GM12891 (cell line): ENCODE data around the gene FGFR2. TPM values are rescaled to one million over a fixed set of nuclear protein-coding genes. Genes with fewer than 3 reads are reported as not detected.

ENCODE experiments used
- DNase-seq: peaks from one replicate; pipeline ENCODE4 v3.0.0; 2011; ENCODE audit warnings: low spot score; ENCODE audit not compliant: insufficient read length
- FAIRE-seq: peaks from 2 replicates; lab custom pipeline; 2011; peaks lifted over from hg19 to GRCh38; lab: Jason Lieb, UNC
- PAX5 ChIP-seq: IDR thresholded peaks from 2 replicates; pipeline ENCODE4 v1.6.1; 2011; ENCODE audit warnings: low read length, moderate library complexity, mild to moderate bottlenecking; ENCODE audit not compliant: insufficient read depth, severe bottlenecking
- POLR2A ChIP-seq: IDR thresholded peaks from 2 replicates; pipeline ENCODE4 v1.6.1; 2011; ENCODE audit warnings: low read depth, low read length, control low read depth
- POLR2AphosphoS5 ChIP-seq: IDR thresholded peaks from 2 replicates; pipeline ENCODE4 v1.6.1; 2011; ENCODE audit warnings: low read depth, low read length, control low read depth
- POU2F2 ChIP-seq: IDR thresholded peaks from 2 replicates; pipeline ENCODE4 v1.6.1; 2011; ENCODE audit warnings: low read depth, mild to moderate bottlenecking, control low read depth, low read length, moderate library complexity
- SPI1 ChIP-seq: IDR thresholded peaks from 2 replicates; pipeline ENCODE4 v1.6.1; 2011; ENCODE audit warnings: low read depth, low read length, control low read depth
- TAF1 ChIP-seq: IDR thresholded peaks from 2 replicates; pipeline ENCODE4 v1.6.1; 2011; ENCODE audit warnings: low read depth, low read length, control low read depth
- polyA plus RNA-seq: library from polyadenylated mRNA; unstranded; fragments of >200 nt; gene quantifications from one replicate; pipeline ENCODE4 v1.2.1, GENCODE V29; 2012; ENCODE audit warnings: low read depth, missing spikeins, inconsistent platforms; ENCODE audit not compliant: missing spikeins

Gene FGFR2
- polyA plus RNA-seq: not detected

DNA sequence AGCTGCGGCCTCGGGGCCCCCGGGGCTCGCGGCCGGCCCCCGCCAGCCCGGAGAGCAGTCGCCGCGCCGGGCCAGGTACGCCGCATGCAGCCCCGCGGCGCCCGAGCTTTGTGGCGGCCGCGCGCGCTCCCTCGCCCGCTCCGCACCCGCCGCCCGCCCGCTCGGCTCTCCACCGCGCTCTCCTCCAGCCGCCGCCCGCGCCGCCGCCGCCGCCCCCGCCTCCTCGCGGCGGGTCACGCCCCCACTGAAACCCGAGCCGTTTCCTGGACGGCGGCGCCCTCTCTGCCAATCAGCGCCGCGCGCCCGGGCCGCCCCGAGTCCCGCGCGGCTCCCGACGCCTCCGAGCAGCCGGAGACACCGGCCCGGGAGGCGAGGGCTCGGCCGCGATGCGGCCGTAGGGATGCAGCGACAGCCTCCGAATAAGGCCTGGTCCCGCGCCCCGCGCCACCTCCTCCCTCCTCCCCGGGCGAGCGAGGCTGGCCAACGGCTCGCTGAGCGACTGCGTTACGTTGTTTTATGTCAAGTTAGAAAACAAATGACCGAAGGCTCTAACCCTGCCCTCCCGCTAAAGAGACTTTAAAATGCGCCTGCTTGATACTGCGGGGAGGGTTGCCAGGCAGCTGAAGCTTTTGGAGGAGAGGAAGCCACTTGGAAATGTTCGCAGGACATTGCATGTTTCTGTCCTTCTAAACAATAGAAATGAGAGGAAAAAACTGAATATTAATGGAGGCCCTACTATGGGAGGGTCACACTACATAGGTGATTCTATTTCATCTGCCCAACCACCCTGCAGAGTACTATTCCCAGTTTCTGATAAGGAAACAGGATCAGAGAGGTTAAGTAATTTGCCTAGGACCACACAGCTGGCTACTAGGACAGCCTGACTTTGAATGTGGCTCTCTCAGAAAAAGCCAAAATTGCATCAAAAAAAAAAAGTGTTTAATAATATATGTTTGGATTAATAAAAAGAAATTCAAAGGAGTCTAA is at the start of gene FGFR2:
Gene FGFR2, minus strand, starts transcription at position 182 of the 987 bp plus-strand sequence. CDS start 4,627 bp downstream, outside the sequence.
- DNase-seq (peak; percentile 61), FAIRE-seq (no peak)
- TF ChIP-seq POLR2AphosphoS5 (no peak), SPI1 (no peak)

DNA sequence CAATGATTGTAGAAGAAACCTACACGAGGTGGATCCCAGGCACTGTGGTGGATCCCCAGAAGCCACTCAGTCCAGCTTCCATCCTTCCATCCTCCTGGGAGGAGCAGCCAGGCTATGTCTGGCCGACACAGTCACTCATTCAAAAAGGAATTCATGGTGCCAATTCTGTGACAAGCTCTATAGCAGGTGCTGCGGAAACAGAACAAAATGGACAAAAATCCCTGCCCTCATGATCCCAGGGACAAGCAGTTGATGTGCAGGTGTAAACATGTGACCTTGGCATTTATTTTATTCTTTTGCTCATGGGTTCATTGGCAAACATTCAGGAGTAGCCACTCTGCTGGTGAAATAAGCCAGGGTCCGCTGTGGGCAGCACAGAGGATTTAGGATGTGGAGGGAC is 49.2 kb upstream of the FGFR2 start:
- TF ChIP-seq POLR2A (no peak), POLR2AphosphoS5 (no peak), SPI1 (no peak), TAF1 (no peak), POU2F2 (no peak), PAX5 (no peak)
- no peak for DNase-seq
- no peak for FAIRE-seq

DNA sequence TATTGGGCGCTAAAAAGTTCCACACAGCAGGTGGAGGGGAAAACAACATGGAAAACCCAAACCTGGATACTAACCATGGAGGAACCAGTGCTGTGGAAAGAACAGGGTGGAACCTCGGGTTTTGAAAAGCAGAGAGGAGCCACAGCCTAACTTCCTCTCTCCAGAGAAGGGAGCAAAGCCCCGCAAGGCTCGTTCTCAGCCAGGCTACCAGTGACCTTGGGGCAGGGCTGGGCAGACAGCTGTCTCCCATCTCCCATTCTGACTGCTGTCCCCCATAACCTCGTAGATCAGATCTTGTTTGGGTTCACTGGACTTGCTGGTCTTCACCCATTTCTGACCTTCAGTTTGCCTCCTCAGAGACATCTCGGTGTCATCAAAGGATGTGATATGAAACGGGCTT is 47.5 kb upstream of the FGFR2 start:
- TF ChIP-seq TAF1 (no peak), PAX5 (no peak), SPI1 (no peak), POLR2A (no peak), POU2F2 (no peak), POLR2AphosphoS5 (no peak)
- DNase-seq (no peak), FAIRE-seq (no peak)

DNA sequence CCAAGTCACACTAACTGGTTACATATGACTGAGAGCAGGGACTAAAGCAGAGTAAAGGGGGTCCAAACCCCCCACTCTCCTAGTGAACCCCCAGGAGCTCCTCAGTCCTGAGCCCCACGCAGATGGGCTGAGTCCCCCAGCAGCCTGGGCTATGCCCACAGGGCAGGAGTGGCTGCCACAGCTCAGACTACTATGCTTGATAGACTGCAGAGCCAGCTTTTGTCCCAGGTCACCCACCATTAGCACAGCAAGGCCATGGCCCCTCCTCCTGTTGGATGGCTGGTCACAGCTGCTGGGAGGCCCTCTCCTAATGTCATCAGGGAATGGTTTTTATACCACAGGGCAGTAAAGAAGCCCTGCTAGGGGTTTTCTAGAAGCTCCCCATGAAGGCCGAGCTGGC is 46.3 kb upstream of the FGFR2 start:
- DNase-seq (no peak), FAIRE-seq (no peak)
- no peak for TF ChIP-seq POU2F2
- no peak for TF ChIP-seq POLR2AphosphoS5
- no peak for TF ChIP-seq POLR2A
- TF ChIP-seq PAX5: no peak
- no peak for TF ChIP-seq TAF1
- no peak for TF ChIP-seq SPI1

DNA sequence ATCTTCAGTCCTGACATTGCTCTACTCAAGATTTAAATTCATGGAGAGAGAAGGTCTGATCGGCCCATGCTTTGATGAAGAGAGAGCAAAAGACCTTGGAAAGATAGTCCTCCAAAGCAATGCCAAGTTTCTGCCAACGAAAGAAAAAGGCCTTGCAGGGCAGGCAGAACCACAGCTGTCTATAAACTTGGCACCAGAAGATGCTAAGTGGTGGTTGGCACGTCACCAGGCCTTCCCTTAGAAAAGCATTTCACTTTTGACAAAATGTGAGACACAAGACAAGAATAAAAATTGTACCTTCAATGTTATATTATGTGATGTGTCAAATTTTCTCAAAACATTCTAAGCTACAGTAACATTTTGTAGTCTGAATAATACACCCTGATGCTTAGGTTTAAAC is 42.0 kb upstream of the FGFR2 start:
- DNase-seq: no peak

DNA sequence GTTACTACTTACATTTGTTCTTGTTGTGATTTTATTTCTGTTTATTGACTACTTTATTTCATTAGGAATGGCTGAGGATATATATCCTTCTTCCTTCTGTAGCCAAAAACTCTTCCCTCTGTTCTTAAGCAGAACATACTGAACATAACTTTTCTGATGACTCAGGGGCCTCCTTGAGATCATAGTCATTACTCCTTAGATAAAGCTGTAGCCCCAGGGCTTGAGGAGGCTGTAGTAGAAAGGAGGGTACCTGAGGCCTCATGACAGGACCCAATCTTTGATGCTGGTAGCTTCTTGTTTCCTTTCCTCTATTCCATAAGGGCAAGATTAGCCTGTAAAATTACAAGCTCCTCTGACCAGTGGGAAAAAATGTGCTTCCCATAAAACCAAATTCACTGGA is 41.2 kb upstream of the FGFR2 start:
- DNase-seq (no peak), FAIRE-seq (no peak)
- TF ChIP-seq PAX5: no peak
- TF ChIP-seq POLR2AphosphoS5: no peak

More for the DNA sequence above, 42.0 kb upstream of the FGFR2 start:
- FAIRE-seq: no peak
- no peak for TF ChIP-seq POU2F2
- TF ChIP-seq POLR2AphosphoS5: no peak
- no peak for TF ChIP-seq PAX5
- no peak for TF ChIP-seq TAF1
- no peak for TF ChIP-seq POLR2A
- no peak for TF ChIP-seq SPI1

DNA sequence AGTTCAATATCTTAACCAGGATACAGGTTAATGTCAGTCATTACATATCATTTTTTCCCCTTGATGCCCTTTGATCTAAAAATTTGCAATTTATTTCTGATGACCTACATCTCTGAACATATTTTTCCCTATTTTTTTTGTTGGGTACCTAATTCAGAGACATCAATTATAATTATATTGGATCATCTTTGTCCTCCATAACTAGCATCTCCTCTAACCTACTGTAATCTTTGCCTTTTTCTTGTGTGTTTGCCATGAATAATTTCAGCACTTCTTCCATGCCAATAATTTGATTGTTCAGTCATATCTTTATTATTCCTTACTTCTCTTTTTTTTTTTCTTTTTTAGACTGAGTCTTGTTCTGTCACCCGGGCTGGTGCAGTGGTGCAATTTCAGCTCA is 39.2 kb upstream of the FGFR2 start:
- DNase-seq: no peak
- no peak for FAIRE-seq
- TF ChIP-seq POLR2AphosphoS5: no peak
- no peak for TF ChIP-seq PAX5
- TF ChIP-seq POLR2A: no peak
- TF ChIP-seq POU2F2: no peak
- TF ChIP-seq SPI1: no peak
- no peak for TF ChIP-seq TAF1

DNA sequence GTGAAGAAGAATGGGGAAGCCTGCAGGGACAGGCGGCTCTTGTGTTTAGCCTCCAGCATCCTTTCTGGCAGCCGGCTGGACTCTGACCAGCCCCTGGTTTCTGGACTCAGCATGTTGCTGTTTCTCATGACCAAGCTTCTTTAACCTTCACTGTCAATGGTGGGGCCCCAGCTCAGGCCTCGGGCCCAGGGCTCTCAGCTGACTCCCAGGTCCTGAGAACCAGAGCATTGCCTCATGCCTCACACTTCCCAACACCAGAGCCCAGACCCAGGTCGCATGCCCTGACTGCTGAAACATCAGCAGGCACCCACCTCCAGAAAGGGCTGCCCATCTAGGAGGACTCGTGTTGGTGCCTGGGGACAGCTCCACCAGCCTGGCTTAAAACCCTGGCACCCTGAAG is 34.8 kb upstream of the FGFR2 start:
- TF ChIP-seq POLR2AphosphoS5 (no peak), PAX5 (no peak), TAF1 (no peak), SPI1 (no peak), POLR2A (no peak), POU2F2 (no peak)
- FAIRE-seq (no peak), DNase-seq (no peak)

DNA sequence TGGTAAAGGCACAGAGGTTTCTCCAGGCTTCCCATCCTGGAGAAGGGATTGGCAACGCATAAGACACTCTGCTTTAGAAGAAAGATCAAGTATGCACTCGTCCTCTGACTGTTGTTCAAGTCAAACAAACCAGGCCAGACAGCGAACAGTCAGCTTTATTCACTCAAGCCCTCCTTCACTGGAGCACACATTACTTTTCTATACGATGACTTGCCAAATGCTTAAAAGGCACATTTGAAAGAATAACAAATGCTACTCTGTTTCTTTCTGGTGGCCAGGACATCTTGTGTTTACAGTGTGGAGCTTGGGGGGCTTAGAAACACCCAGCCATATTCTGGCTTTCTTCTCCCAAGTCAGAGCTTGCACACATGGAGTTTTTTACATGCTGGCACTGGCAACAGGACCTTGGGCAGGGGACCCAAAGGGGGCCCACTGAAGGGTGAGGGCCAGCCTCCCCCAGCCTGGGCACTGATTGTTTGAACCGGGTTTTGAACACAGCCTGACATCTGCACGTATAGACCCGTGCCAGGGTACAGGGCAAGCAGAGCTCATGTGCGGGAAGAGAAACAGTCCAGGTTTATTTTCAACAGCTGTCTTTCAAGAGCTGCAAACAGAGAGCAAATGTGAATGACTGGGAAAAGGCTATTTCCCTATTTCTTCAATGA is 33.3 kb upstream of the FGFR2 start:
- DNase-seq (no peak), FAIRE-seq (no peak)

DNA sequence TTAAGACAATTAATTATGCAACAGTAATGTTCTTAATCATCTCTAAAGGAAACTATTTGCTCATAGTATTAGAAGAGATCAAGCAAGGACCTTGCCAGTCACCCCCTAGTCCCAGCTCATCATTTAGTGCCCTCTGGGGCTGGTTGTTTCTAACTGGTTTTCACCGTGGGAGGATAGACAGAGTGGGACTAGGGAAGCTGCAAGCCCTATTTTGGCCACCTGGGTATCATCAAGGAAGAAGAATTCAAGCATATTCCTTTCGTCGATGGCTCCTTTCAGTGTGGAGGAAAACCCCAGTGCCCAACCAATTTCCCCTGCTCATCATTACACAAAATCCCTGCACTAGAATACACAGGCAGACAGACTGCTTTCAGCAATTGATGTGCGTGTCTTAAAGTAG is 30.6 kb upstream of the FGFR2 start:
- TF ChIP-seq POU2F2: no peak
- TF ChIP-seq PAX5: no peak
- TF ChIP-seq SPI1: no peak
- TF ChIP-seq POLR2A: no peak
- no peak for TF ChIP-seq TAF1
- no peak for TF ChIP-seq POLR2AphosphoS5
- DNase-seq (no peak), FAIRE-seq (no peak)

More for the DNA sequence above, 33.3 kb upstream of the FGFR2 start:
- TF ChIP-seq POLR2AphosphoS5 (no peak), PAX5 (no peak), POU2F2 (no peak), SPI1 (no peak), TAF1 (no peak)
